ENCODE measurements around the gene ETV3. TPM values are rescaled to one million over a fixed set of nuclear protein-coding genes. Genes with fewer than 3 reads are reported as not detected.
A peak's percentile ranks its signal among the peaks of the same experiment; 100 is the strongest.
"Not testable (repeated sequence)": the region's sequence is repeated elsewhere in the genome, so short reads cannot be mapped to it uniquely, and the experiment has no call there.

Gene ETV3
- 10 to 100 TPM; 39.4 to 43.1 TPM for total RNA-seq

- Mint-ChIP-seq H3K27ac (peak within 1 kb of the TSS; percentile 91), H3K4me1 (peaks cover 46% of the 10 kb centered on the region), H3K4me3 (peak within 1 kb of the TSS; percentile 97), H3K27me3 (no peaks in the 10 kb centered on the region), H3K9me3 (no peaks in the 10 kb centered on the region), H3K36me3 (peaks cover 32% of the 10 kb centered on the region)
- ATAC-seq (ENCODE audit: low read depth) (peak; percentile 89), DNase-seq (peak; percentile 86)
- POLR2A ChIA-PET, result interaction anchor here (0.5 to 1.1 kb wide), 2 partner anchors 18 to 44 kb away, joined by 3 read pairs; no protein-coding TSS in a partner anchor
These were observed at the start of gene ETV3 for GRCh38 chr1:157138220-157139051. TSS of gene ETV3 (minus strand) at chr1:157138395. CDS start at chr1:157136352, 2,043 bp downstream.

- no peaks in the 10 kb centered on the region for H3K9me3 Mint-ChIP-seq
- ATAC-seq (ENCODE audit: low read depth), result no peak
- POLR2A ChIA-PET, result no interaction called here
- no peaks in the 10 kb centered on the region for H3K36me3 Mint-ChIP-seq
- no peak for DNase-seq
- H3K27me3 Mint-ChIP-seq, result peaks cover 18% of the 10 kb centered on the region
- H3K27ac Mint-ChIP-seq, result no peak overlapping the region
- H3K4me3 Mint-ChIP-seq, result no peak overlapping the region
- peaks cover 2% of the 10 kb centered on the region for H3K4me1 Mint-ChIP-seq
These were observed 48.2 kb upstream of the ETV3 start for GRCh38 chr1:157186281-157186992.

GRCh38 chr1:157183870-157184269 is 45.7 kb upstream of the ETV3 start:
- H3K4me3 Mint-ChIP-seq, result no peak overlapping the region
- peaks cover 34% of the 10 kb centered on the region for H3K27me3 Mint-ChIP-seq
- H3K4me1 Mint-ChIP-seq, result peaks cover 2% of the 10 kb centered on the region
- H3K36me3 Mint-ChIP-seq, result no peaks in the 10 kb centered on the region
- no peak for ATAC-seq (ENCODE audit: low read depth)
- POLR2A ChIA-PET, result no interaction called here
- H3K9me3 Mint-ChIP-seq, result no peaks in the 10 kb centered on the region
- H3K27ac Mint-ChIP-seq, result no peak overlapping the region
- no peak for DNase-seq

GRCh38 chr1:157182371-157182770 is 44.2 kb upstream of the ETV3 start:
- H3K9me3 Mint-ChIP-seq, result not testable (repeated sequence)
- H3K27me3 Mint-ChIP-seq, result peaks cover 35% of the 10 kb centered on the region

GRCh38 chr1:157181790-157182189 is 43.6 kb upstream of the ETV3 start:
- POLR2A ChIA-PET, result no interaction called here
- H3K4me1 Mint-ChIP-seq, result peaks cover 3% of the 10 kb centered on the region
- no peaks in the 10 kb centered on the region for H3K36me3 Mint-ChIP-seq
- DNase-seq, result no peak
- H3K4me3 Mint-ChIP-seq, result no peak overlapping the region
- ATAC-seq (ENCODE audit: low read depth), result no peak
- no peak overlapping the region for H3K27ac Mint-ChIP-seq
- H3K9me3 Mint-ChIP-seq, result no peaks in the 10 kb centered on the region
- H3K27me3 Mint-ChIP-seq, result peaks cover 37% of the 10 kb centered on the region

More at GRCh38 chr1:157182371-157182770, 44.2 kb upstream of the ETV3 start:
- H3K36me3 Mint-ChIP-seq; H3K27ac Mint-ChIP-seq; DNase-seq; H3K4me1 Mint-ChIP-seq; POLR2A ChIA-PET; H3K4me3 Mint-ChIP-seq; ATAC-seq (ENCODE audit: low read depth): not testable (repeated sequence)

GRCh38 chr1:157181258-157181657 is 43.1 kb upstream of the ETV3 start:
- Mint-ChIP-seq H3K9me3 (no peaks in the 10 kb centered on the region), H3K27me3 (peaks cover 36% of the 10 kb centered on the region), H3K4me3 (no peak overlapping the region), H3K36me3 (no peaks in the 10 kb centered on the region), H3K4me1 (peaks cover 5% of the 10 kb centered on the region), H3K27ac (no peak overlapping the region)
- POLR2A ChIA-PET, result no interaction called here
- no peak for ATAC-seq (ENCODE audit: low read depth)
- no peak for DNase-seq

GRCh38 chr1:157178490-157178889 is 40.3 kb upstream of the ETV3 start:
- ATAC-seq (ENCODE audit: low read depth) (no peak), DNase-seq (no peak)
- no peak overlapping the region for H3K4me3 Mint-ChIP-seq
- peaks cover 27% of the 10 kb centered on the region for H3K27me3 Mint-ChIP-seq
- no peaks in the 10 kb centered on the region for H3K9me3 Mint-ChIP-seq
- H3K27ac Mint-ChIP-seq, result no peak overlapping the region
- H3K36me3 Mint-ChIP-seq, result no peaks in the 10 kb centered on the region
- peaks cover 5% of the 10 kb centered on the region for H3K4me1 Mint-ChIP-seq
- POLR2A ChIA-PET, result no interaction called here

- POLR2A ChIA-PET, result no interaction called here
- Mint-ChIP-seq H3K9me3 (no peaks in the 10 kb centered on the region), H3K36me3 (no peaks in the 10 kb centered on the region), H3K4me1 (peaks cover 7% of the 10 kb centered on the region), H3K27ac (no peak overlapping the region), H3K27me3 (peaks cover 30% of the 10 kb centered on the region), H3K4me3 (no peak overlapping the region)
- ATAC-seq (ENCODE audit: low read depth) (no peak), DNase-seq (no peak)
These were observed 39.7 kb upstream of the ETV3 start for GRCh38 chr1:157177733-157178394.

- no peak overlapping the region for H3K27ac Mint-ChIP-seq
- peaks cover 5% of the 10 kb centered on the region for H3K4me1 Mint-ChIP-seq
- H3K27me3 Mint-ChIP-seq, result peaks cover 35% of the 10 kb centered on the region
- ATAC-seq (ENCODE audit: low read depth) (no peak), DNase-seq (no peak)
- no peaks in the 10 kb centered on the region for H3K9me3 Mint-ChIP-seq
- no peak overlapping the region for H3K4me3 Mint-ChIP-seq
- POLR2A ChIA-PET, result no interaction called here
- no peaks in the 10 kb centered on the region for H3K36me3 Mint-ChIP-seq
These were observed 38.5 kb upstream of the ETV3 start for GRCh38 chr1:157176591-157177121.

- POLR2A ChIA-PET, result no interaction called here
- no peak for ATAC-seq (ENCODE audit: low read depth)
- peaks cover 38% of the 10 kb centered on the region for H3K27me3 Mint-ChIP-seq
- no peaks in the 10 kb centered on the region for H3K9me3 Mint-ChIP-seq
- H3K36me3 Mint-ChIP-seq, result no peaks in the 10 kb centered on the region
- DNase-seq, result no peak
- peaks cover 5% of the 10 kb centered on the region for H3K4me1 Mint-ChIP-seq
- H3K4me3 Mint-ChIP-seq, result no peak overlapping the region
- H3K27ac Mint-ChIP-seq, result no peak overlapping the region
These were observed 37.8 kb upstream of the ETV3 start for GRCh38 chr1:157176016-157176415.

GRCh38 chr1:157173900-157174410 is 35.8 kb upstream of the ETV3 start:
- H3K36me3 Mint-ChIP-seq, result no peaks in the 10 kb centered on the region
- no peak overlapping the region for H3K27ac Mint-ChIP-seq
- no peak for ATAC-seq (ENCODE audit: low read depth)
- H3K4me3 Mint-ChIP-seq, result no peak overlapping the region
- DNase-seq, result no peak
- peaks cover 5% of the 10 kb centered on the region for H3K4me1 Mint-ChIP-seq
- H3K9me3 Mint-ChIP-seq, result no peaks in the 10 kb centered on the region
- POLR2A ChIA-PET, result no interaction called here
- peaks cover 29% of the 10 kb centered on the region for H3K27me3 Mint-ChIP-seq

- H3K4me1 Mint-ChIP-seq, H3K36me3 Mint-ChIP-seq, H3K27ac Mint-ChIP-seq, DNase-seq, H3K4me3 Mint-ChIP-seq, POLR2A ChIA-PET, H3K9me3 Mint-ChIP-seq: not testable (repeated sequence)
- peak; percentile 10 for ATAC-seq (ENCODE audit: low read depth)
- peaks cover 27% of the 10 kb centered on the region for H3K27me3 Mint-ChIP-seq
These were observed 35.0 kb upstream of the ETV3 start for GRCh38 chr1:157173241-157173640.

- H3K27ac Mint-ChIP-seq; ATAC-seq (ENCODE audit: low read depth); H3K4me3 Mint-ChIP-seq; DNase-seq; H3K36me3 Mint-ChIP-seq; POLR2A ChIA-PET; H3K4me1 Mint-ChIP-seq; H3K9me3 Mint-ChIP-seq: not testable (repeated sequence)
- H3K27me3 Mint-ChIP-seq, result peaks cover 27% of the 10 kb centered on the region
These were observed 34.4 kb upstream of the ETV3 start for GRCh38 chr1:157172591-157172990.
